Activated CD8-positive, alpha-beta T cell treated with anti-CD3 and anti-CD28 coated beads, Interleukin-2, amount 10 ng/mL, durations not matched to agents 7 days and 5 days (primary cell): ENCODE data around the gene SUGCT. TPM values are rescaled to one million over a fixed set of nuclear protein-coding genes. Genes with fewer than 3 reads are reported as not detected.

Source experiments
- ATAC-seq: fragments of 150-1000 bp; cut with Tn5 transposase; one replicate; pipeline ENCODE4 v1.10.0; 2021; ENCODE audit warnings: moderate library complexity
- CTCF ChIA-PET: fragments of 350-600 bp; sonication (Branson Sonifier 250); formaldehyde crosslinking; loops from one replicate; lab custom pipeline; 2021; ENCODE audit warnings: antibody characterized with exemption; lab: Charles Lee
- POLR2A ChIA-PET: fragments of 350-600 bp; sonication (Branson Sonifier 250); formaldehyde crosslinking; loops from one replicate; lab custom pipeline; 2021; ENCODE audit warnings: antibody characterized with exemption; lab: Charles Lee
- DNase-seq: peaks from one replicate; pipeline ENCODE4 v3.0.0-alpha.2; 2020
- H3K27ac Mint-ChIP-seq: one replicate; pipeline ENCODE4 v1.8.0; 2021; ENCODE audit warnings: mild to moderate bottlenecking, mixed read lengths
- H3K27me3 Mint-ChIP-seq: one replicate; pipeline ENCODE4 v1.8.0; 2021; ENCODE audit warnings: low read depth, mixed read lengths
- H3K36me3 Mint-ChIP-seq: one replicate; pipeline ENCODE4 v1.8.0; 2021; ENCODE audit warnings: low read depth, mixed read lengths
- H3K4me1 Mint-ChIP-seq: one replicate; pipeline ENCODE4 v1.8.0; 2021; ENCODE audit warnings: low read depth, mixed read lengths
- H3K4me3 Mint-ChIP-seq: one replicate; pipeline ENCODE4 v1.8.0; 2021; ENCODE audit warnings: mild to moderate bottlenecking, mixed read lengths
- H3K9me3 Mint-ChIP-seq: one replicate; pipeline ENCODE4 v1.8.0; 2022; ENCODE audit warnings: mixed read lengths; ENCODE audit not compliant: insufficient read depth
- total RNA-seq, 2 experiments: library from RNA; stranded (reverse); gene quantifications; one replicate each; pipeline ENCODE4 v1.2.3, GENCODE V29; 2021

The SUGCT gene
- total RNA-seq, 2 experiments from 2014 or later: 0.44 TPM; not detected in 1

DNA sequence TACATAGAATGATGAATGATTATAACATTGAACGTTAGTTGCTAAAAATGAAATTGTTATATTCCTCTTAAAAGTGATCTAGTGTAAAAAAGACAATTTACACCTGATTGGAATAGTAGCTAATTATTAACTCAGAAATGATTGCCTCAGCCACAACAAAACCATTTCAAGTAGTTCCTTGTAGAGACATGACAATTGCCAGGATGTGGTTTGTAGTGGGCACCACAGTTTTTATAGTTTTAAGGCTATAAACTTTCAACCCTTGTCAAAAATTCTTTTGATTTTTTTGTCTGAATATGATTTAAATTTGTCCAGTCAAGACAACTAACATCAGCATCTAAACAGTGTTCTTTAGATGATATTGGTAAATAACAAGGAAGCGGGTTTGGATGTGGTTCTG lies 145.2 kb downstream of the SUGCT start:
- no peak for ATAC-seq
- CTCF ChIA-PET: no interaction called here
- POLR2A ChIA-PET: no interaction called here
- Mint-ChIP-seq H3K4me3 (no peak overlapping the region), H3K9me3 (no peaks in the 10 kb centered on the region), H3K36me3 (no peaks in the 10 kb centered on the region), H3K27me3 (no peaks in the 10 kb centered on the region), H3K27ac (no peak overlapping the region), H3K4me1 (peaks cover 3% of the 10 kb centered on the region)
- DNase-seq: no peak

GRCh38 chr7:40282858-40283257 lies 148.1 kb downstream of the SUGCT start:
- no peak for ATAC-seq
- Mint-ChIP-seq H3K36me3 (no peaks in the 10 kb centered on the region), H3K4me1 (peaks cover 3% of the 10 kb centered on the region), H3K9me3 (no peaks in the 10 kb centered on the region), H3K4me3 (no peak overlapping the region), H3K27ac (no peak overlapping the region), H3K27me3 (no peaks in the 10 kb centered on the region)
- DNase-seq: no peak
- ChIA-PET CTCF (no interaction called here), POLR2A (no interaction called here)

GRCh38 chr7:40283391-40283790 lies 148.6 kb downstream of the SUGCT start:
- CTCF ChIA-PET: no interaction called here
- DNase-seq: no peak
- POLR2A ChIA-PET: no interaction called here
- peaks cover 3% of the 10 kb centered on the region for H3K4me1 Mint-ChIP-seq
- no peak for ATAC-seq
- no peaks in the 10 kb centered on the region for H3K36me3 Mint-ChIP-seq
- no peaks in the 10 kb centered on the region for H3K9me3 Mint-ChIP-seq
- H3K4me3 Mint-ChIP-seq: no peak overlapping the region
- H3K27ac Mint-ChIP-seq: no peak overlapping the region
- no peaks in the 10 kb centered on the region for H3K27me3 Mint-ChIP-seq

DNA sequence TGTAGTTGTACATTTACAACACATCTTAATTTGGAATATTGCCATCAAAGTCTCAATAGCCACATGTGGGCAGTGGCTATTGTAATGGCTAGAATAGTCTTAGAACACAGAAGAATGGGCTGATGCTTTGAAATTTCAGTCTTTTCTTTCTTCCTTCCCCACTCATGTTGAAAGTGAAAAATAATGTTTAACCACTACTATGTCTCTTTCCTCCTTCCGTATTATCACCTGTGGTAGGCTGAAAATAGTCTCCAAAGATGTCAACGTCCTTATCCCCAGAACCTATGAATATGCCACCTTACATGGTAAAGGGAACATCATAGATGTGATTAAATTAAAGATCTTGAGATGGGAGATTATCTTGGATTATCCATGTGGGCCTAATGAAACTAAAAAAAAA lies 154.0 kb downstream of the SUGCT start:
- CTCF ChIA-PET: no interaction called here
- H3K9me3 Mint-ChIP-seq: no peaks in the 10 kb centered on the region
- H3K4me3 Mint-ChIP-seq: no peak overlapping the region
- POLR2A ChIA-PET: no interaction called here
- H3K4me1 Mint-ChIP-seq: peaks cover 11% of the 10 kb centered on the region
- DNase-seq (no peak), ATAC-seq (no peak)
- H3K27me3 Mint-ChIP-seq: no peaks in the 10 kb centered on the region
- H3K36me3 Mint-ChIP-seq: no peaks in the 10 kb centered on the region
- no peak overlapping the region for H3K27ac Mint-ChIP-seq

DNA sequence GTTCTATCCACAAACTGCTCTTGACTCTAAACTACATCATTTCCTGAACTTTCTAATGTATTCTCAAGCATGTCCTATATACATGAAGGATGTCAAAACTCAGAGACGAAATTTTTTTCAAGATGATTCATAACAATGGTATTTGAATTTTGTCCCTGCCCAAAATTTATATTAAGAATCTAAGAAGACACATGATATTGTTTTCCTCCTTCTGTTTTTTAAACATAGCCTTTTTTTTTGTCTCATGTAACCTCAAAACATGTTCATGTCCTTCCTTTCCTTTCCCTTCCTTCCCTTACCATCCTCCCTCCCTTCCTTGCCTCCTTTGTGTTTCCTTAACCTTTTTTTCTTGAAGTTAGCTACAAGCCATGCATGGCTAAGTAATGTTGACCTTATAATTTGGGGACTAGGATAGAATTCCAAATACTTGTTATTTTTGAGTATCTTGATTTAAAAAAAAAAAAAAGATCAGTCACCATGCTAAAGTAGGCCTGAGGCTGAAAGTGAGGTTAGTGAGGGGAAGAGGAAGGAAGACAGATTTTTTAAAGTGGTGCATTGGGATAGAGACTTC lies 163.0 kb downstream of the SUGCT start:
- ATAC-seq: no peak
- no peak for DNase-seq
- Mint-ChIP-seq H3K4me1 (peaks cover 11% of the 10 kb centered on the region), H3K27me3 (no peaks in the 10 kb centered on the region), H3K4me3 (no peak overlapping the region), H3K36me3 (no peaks in the 10 kb centered on the region), H3K9me3 (no peaks in the 10 kb centered on the region), H3K27ac (no peak overlapping the region)
- ChIA-PET CTCF (no interaction called here), POLR2A (no interaction called here)

DNA sequence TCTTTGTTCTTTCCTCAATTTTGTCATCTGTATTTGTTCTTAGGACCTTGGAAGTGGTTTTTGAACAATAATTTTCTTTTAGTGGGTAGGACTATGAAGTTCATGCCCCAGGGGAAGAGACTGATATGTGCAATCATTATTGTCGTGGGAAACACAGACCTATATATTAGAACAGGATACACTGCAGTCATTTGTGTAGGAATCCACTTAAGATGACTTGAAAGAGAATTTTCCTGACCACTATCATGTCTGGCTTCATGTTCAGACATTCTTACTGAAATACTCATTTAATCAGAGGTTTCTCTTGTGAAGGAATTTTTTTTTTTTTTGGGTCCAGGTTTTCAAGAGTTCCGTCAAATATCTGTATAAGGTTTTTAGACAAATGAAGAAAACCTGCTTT lies 163.6 kb downstream of the SUGCT start:
- Mint-ChIP-seq H3K9me3 (no peaks in the 10 kb centered on the region), H3K36me3 (no peaks in the 10 kb centered on the region), H3K27ac (no peak overlapping the region), H3K4me1 (peaks cover 11% of the 10 kb centered on the region), H3K4me3 (no peak overlapping the region), H3K27me3 (no peaks in the 10 kb centered on the region)
- no peak for DNase-seq
- no peak for ATAC-seq
- CTCF ChIA-PET: no interaction called here
- POLR2A ChIA-PET: no interaction called here

GRCh38 chr7:40299097-40299496 lies 164.3 kb downstream of the SUGCT start:
- ATAC-seq (no peak), DNase-seq (no peak)
- ChIA-PET CTCF (no interaction called here), POLR2A (no interaction called here)
- H3K4me1 Mint-ChIP-seq: peaks cover 11% of the 10 kb centered on the region
- no peaks in the 10 kb centered on the region for H3K36me3 Mint-ChIP-seq
- H3K9me3 Mint-ChIP-seq: no peaks in the 10 kb centered on the region
- no peak overlapping the region for H3K4me3 Mint-ChIP-seq
- H3K27ac Mint-ChIP-seq: no peak overlapping the region
- no peaks in the 10 kb centered on the region for H3K27me3 Mint-ChIP-seq

- ATAC-seq: no peak
- POLR2A ChIA-PET: interaction anchor here (0.5 kb wide), 1 partner anchor 31 kb away, joined by 3 read pairs; no protein-coding TSS in a partner anchor
Observed at GRCh38 chr7:40300146-40300670, 165.4 kb downstream of the SUGCT start.

GRCh38 chr7:40301486-40302068 lies 166.8 kb downstream of the SUGCT start:
- Mint-ChIP-seq H3K27ac (no peak overlapping the region), H3K9me3 (no peaks in the 10 kb centered on the region), H3K27me3 (no peaks in the 10 kb centered on the region), H3K36me3 (no peaks in the 10 kb centered on the region), H3K4me1 (peaks cover 11% of the 10 kb centered on the region), H3K4me3 (no peak overlapping the region)
- ATAC-seq (no peak), DNase-seq (no peak)
- ChIA-PET POLR2A (no interaction called here), CTCF (no interaction called here)

More at GRCh38 chr7:40300146-40300670, 165.4 kb downstream of the SUGCT start:
- H3K4me3 Mint-ChIP-seq: no peak overlapping the region
- H3K9me3 Mint-ChIP-seq: no peaks in the 10 kb centered on the region
- H3K4me1 Mint-ChIP-seq: peaks cover 11% of the 10 kb centered on the region
- CTCF ChIA-PET: no interaction called here
- no peaks in the 10 kb centered on the region for H3K27me3 Mint-ChIP-seq
- DNase-seq: no peak
- H3K36me3 Mint-ChIP-seq: no peaks in the 10 kb centered on the region
- H3K27ac Mint-ChIP-seq: no peak overlapping the region

GRCh38 chr7:40303996-40304395 lies 169.2 kb downstream of the SUGCT start:
- no peak overlapping the region for H3K4me3 Mint-ChIP-seq
- DNase-seq: no peak
- POLR2A ChIA-PET: no interaction called here
- CTCF ChIA-PET: no interaction called here
- ATAC-seq: no peak
- no peak overlapping the region for H3K27ac Mint-ChIP-seq
- H3K9me3 Mint-ChIP-seq: no peaks in the 10 kb centered on the region
- no peaks in the 10 kb centered on the region for H3K27me3 Mint-ChIP-seq
- no peaks in the 10 kb centered on the region for H3K36me3 Mint-ChIP-seq
- peaks cover 4% of the 10 kb centered on the region for H3K4me1 Mint-ChIP-seq

DNA sequence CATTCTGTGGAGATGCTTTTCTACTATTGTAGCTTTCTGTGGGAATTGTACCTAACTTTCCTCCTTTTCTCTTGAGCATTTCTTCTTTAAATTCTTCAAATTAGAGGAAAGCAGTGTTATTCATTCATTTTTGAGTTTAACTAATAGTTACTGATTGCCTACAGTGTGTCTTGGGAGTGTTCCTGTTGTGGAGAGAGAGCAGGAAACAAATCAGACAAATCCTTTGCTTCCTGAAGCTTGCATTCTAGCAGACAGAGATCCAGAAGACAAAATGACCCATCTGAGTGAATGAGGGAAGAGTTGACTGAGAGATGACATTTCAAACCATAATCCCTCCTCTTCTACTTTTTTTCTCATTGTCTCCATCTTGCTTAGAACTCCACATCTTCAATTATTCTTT lies 170.4 kb downstream of the SUGCT start:
- H3K9me3 Mint-ChIP-seq: no peaks in the 10 kb centered on the region
- no peak overlapping the region for H3K27ac Mint-ChIP-seq
- ChIA-PET CTCF (interaction anchor here (1.3 kb wide), 1 partner anchor 73 kb away, joined by 4 read pairs; no protein-coding TSS in a partner anchor), POLR2A (no interaction called here)
- H3K4me3 Mint-ChIP-seq: no peak overlapping the region
- ATAC-seq (no peak), DNase-seq (no peak)
- H3K27me3 Mint-ChIP-seq: no peaks in the 10 kb centered on the region
- no peaks in the 10 kb centered on the region for H3K4me1 Mint-ChIP-seq
- no peaks in the 10 kb centered on the region for H3K36me3 Mint-ChIP-seq

- ChIA-PET CTCF (interaction anchor here (1.3 kb wide), 1 partner anchor 73 kb away, joined by 4 read pairs; no protein-coding TSS in a partner anchor), POLR2A (no interaction called here)
- H3K36me3 Mint-ChIP-seq: no peaks in the 10 kb centered on the region
- no peaks in the 10 kb centered on the region for H3K27me3 Mint-ChIP-seq
- ATAC-seq (no peak), DNase-seq (no peak)
- H3K27ac Mint-ChIP-seq: no peak overlapping the region
- H3K4me3 Mint-ChIP-seq: no peak overlapping the region
- H3K9me3 Mint-ChIP-seq: no peaks in the 10 kb centered on the region
- peaks cover under 1% of the 10 kb centered on the region for H3K4me1 Mint-ChIP-seq
Observed at GRCh38 chr7:40306025-40306424, 171.2 kb downstream of the SUGCT start.
